HepG2 (cell line): ENCODE results near the gene ABHD17A. TPM values are rescaled to one million over a fixed set of nuclear protein-coding genes. Genes with fewer than 3 reads are reported as not detected.

Experiments used
- EZH2 ChIP-seq: conservative IDR thresholded peaks from 2 replicates; pipeline ENCODE4 v1.6.1; 2012; ENCODE audit warnings: mild to moderate bottlenecking, low read depth, low read length, moderate library complexity
- FOXJ3 ChIP-seq: sonication (generic); formaldehyde crosslinking; IDR thresholded peaks from 2 replicates; pipeline ENCODE4 v1.4.0; 2020; ENCODE audit warnings: missing genetic modification reagents, mild to moderate bottlenecking, borderline replicate concordance
- FOXP1 ChIP-seq, 2 experiments: fragments of 450-650 bp in 1 of 2; IDR thresholded peaks; 2 replicates each; pipeline ENCODE4 v1.6.1; 2017 to 2018; ENCODE audit warnings: antibody characterized with exemption in 1 of 2
- HOXA3 ChIP-seq: sonication (generic); formaldehyde crosslinking; IDR thresholded peaks from 2 replicates; pipeline ENCODE4 v1.5.0; 2020; ENCODE audit warnings: missing genetic modification reagents
- NR2C2 ChIP-seq: sonication (generic); formaldehyde crosslinking; IDR thresholded peaks from 2 replicates; pipeline ENCODE4 v1.4.0; 2020; ENCODE audit warnings: missing genetic modification reagents, mild to moderate bottlenecking, moderate library complexity, borderline replicate concordance
- PHF21A ChIP-seq: sonication (generic); formaldehyde crosslinking; IDR thresholded peaks from 2 replicates; pipeline ENCODE4 v1.5.0; 2020; ENCODE audit warnings: mild to moderate bottlenecking, missing genetic modification reagents
- RFX1 ChIP-seq: fragments of 450-650 bp; IDR thresholded peaks from 2 replicates; pipeline ENCODE4 v1.6.1; 2017
- SRSF1 ChIP-seq: fragments of 200-400 bp; formaldehyde crosslinking; optimal IDR thresholded peaks from 2 replicates; pipeline ENCODE3; 2017; ENCODE audit warnings: mild to moderate bottlenecking, low read depth, low read length, moderate library complexity
- TAF1 ChIP-seq: sonication (generic); formaldehyde crosslinking; IDR thresholded peaks from 2 replicates; pipeline ENCODE4 v1.4.0; 2020; ENCODE audit warnings: missing genetic modification reagents
- TCF7 ChIP-seq: sonication (generic); IDR thresholded peaks from 2 replicates; pipeline ENCODE4 v1.6.1; 2016; ENCODE audit warnings: antibody characterized with exemption, low read depth
- ZNF225 ChIP-seq: sonication (generic); formaldehyde crosslinking; IDR thresholded peaks from 2 replicates; pipeline ENCODE4 v1.4.0; 2020; ENCODE audit warnings: mild to moderate bottlenecking, missing genetic modification reagents
- ZNF644 ChIP-seq: IDR thresholded peaks from 2 replicates; pipeline ENCODE4 v1.6.1; 2016; ENCODE audit warnings: low read depth
- ZSCAN21 ChIP-seq: sonication (generic); formaldehyde crosslinking; IDR thresholded peaks from 2 replicates; pipeline ENCODE4 v1.8.0; 2022; ENCODE audit warnings: mild to moderate bottlenecking, missing genetic modification reagents, moderate library complexity, borderline replicate concordance
- polyA plus RNA-seq, 8 experiments: library from polyadenylated mRNA; depleted of rRNA in 3 of 8; stranded (reverse) in 7 of 8; unstranded in 1 of 8; fragments of >200 nt; fragmentation: Illumina TruSeq in 4 of 8; extraction: Trizol in 4 of 8; gene quantifications; 2 replicates each; pipeline versions ENCODE4 v1.2.1 to v1.2.3, GENCODE V29; 2011 to 2016; ENCODE audit warnings: low read depth in 4 of 8, missing spikeins in 1 of 8, mixed read lengths in 1 of 8; ENCODE audit not compliant: insufficient read depth in 1 of 8
- total RNA-seq, 5 experiments: library from RNA; depleted of rRNA; stranded (reverse); fragments of >200 nt; fragmentation: Illumina TruSeq; extraction: Trizol; gene quantifications; 2 replicates each; pipeline ENCODE4 v1.2.3, GENCODE V29; 2016; ENCODE audit warnings: low read depth in 1 of 5
- TF ChIP-seq, protein P1 (sequence below): sonication (generic); formaldehyde crosslinking; IDR thresholded peaks from 2 replicates; pipeline ENCODE4 v1.8.1; 2023; ENCODE audit warnings: mild to moderate bottlenecking, missing genetic modification reagents
- TF ChIP-seq, protein P2 (sequence below): sonication (generic); formaldehyde crosslinking; conservative IDR thresholded peaks from 2 replicates; pipeline ENCODE4 v1.8.0; 2022; ENCODE audit warnings: missing genetic modification reagents
- TF ChIP-seq, protein P3 (sequence below): sonication (generic); formaldehyde crosslinking; IDR thresholded peaks from 2 replicates; pipeline ENCODE4 v1.4.0; 2020; ENCODE audit warnings: mild to moderate bottlenecking, missing genetic modification reagents
- TF ChIP-seq, protein P4 (sequence below): sonication (generic); formaldehyde crosslinking; IDR thresholded peaks from 2 replicates; pipeline ENCODE4 v1.4.0; 2020; ENCODE audit warnings: missing genetic modification reagents

ABHD17A gene
- total and polyA plus RNA-seq, 2 of the 13 experiments (the other 11 are each of a cell fraction or from before 2014, with no cell fraction given) = 27.7 to 40.8 TPM

DNA sequence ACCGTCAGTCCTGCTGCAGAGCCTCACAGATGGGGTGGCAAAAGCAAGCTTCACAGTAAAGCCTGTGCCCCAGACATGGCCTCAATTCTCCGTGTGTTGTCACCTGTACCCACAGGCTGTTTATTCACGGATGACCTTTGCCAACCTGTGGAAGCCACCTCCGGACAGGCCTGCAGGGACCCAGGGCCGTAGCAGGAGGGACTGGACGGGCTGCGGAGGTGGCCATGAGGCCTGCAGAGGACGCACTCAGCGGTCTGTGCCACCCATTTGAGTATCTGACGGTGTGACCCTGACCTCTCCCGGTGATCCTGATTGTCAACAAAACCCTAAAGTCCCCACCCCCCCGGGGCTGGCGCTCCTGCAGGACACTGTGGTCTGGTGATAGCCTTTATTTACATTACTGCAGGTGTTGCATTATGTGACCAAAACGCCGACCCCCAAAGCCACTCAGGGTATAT, 14.1 kb downstream of the ABHD17A start (continued):
- TF ChIP-seq ZNF644 (CRISPR knock-in tag) = no peak
- no peak; the same call in 1 of the 2 replicates for TF ChIP-seq TAF1 (CRISPR knock-in tag)
- peak; percentile 86 for TF ChIP-seq PHF21A
- TF ChIP-seq ZNF225 = no peak
- TF ChIP-seq ZSCAN21 (CRISPR knock-in tag) = no peak; the same call in 1 of the 2 replicates
- TF ChIP-seq HOXA3 (CRISPR knock-in tag) = peak; percentile 84
- no peak for TF ChIP-seq TCF7
- TF ChIP-seq FOXP1 (IDR thresholded peaks at IDR 0.05) = no peak
- TF ChIP-seq FOXP1 (CRISPR knock-in tag; IDR thresholded peaks at IDR 0.05) = peak; percentile 71
- TF ChIP-seq, protein P1, sequence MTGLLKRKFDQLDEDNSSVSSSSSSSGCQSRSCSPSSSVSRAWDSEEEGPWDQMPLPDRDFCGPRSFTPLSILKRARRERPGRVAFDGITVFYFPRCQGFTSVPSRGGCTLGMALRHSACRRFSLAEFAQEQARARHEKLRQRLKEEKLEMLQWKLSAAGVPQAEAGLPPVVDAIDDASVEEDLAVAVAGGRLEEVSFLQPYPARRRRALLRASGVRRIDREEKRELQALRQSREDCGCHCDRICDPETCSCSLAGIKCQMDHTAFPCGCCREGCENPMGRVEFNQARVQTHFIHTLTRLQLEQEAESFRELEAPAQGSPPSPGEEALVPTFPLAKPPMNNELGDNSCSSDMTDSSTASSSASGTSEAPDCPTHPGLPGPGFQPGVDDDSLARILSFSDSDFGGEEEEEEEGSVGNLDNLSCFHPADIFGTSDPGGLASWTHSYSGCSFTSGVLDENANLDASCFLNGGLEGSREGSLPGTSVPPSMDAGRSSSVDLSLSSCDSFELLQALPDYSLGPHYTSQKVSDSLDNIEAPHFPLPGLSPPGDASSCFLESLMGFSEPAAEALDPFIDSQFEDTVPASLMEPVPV (CRISPR knock-in tag) = peak; percentile 45; the same call in 1 of the 2 replicates
- TF ChIP-seq, protein P2, sequence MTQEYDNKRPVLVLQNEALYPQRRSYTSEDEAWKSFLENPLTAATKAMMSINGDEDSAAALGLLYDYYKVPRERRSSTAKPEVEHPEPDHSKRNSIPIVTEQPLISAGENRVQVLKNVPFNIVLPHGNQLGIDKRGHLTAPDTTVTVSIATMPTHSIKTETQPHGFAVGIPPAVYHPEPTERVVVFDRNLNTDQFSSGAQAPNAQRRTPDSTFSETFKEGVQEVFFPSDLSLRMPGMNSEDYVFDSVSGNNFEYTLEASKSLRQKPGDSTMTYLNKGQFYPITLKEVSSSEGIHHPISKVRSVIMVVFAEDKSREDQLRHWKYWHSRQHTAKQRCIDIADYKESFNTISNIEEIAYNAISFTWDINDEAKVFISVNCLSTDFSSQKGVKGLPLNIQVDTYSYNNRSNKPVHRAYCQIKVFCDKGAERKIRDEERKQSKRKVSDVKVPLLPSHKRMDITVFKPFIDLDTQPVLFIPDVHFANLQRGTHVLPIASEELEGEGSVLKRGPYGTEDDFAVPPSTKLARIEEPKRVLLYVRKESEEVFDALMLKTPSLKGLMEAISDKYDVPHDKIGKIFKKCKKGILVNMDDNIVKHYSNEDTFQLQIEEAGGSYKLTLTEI = no peak
- peak; percentile 84 for TF ChIP-seq FOXJ3
- no peak for TF ChIP-seq SRSF1
- no peak for TF ChIP-seq RFX1
- no peak for TF ChIP-seq EZH2
- peak; percentile 93 for TF ChIP-seq NR2C2
- TF ChIP-seq, protein P3, sequence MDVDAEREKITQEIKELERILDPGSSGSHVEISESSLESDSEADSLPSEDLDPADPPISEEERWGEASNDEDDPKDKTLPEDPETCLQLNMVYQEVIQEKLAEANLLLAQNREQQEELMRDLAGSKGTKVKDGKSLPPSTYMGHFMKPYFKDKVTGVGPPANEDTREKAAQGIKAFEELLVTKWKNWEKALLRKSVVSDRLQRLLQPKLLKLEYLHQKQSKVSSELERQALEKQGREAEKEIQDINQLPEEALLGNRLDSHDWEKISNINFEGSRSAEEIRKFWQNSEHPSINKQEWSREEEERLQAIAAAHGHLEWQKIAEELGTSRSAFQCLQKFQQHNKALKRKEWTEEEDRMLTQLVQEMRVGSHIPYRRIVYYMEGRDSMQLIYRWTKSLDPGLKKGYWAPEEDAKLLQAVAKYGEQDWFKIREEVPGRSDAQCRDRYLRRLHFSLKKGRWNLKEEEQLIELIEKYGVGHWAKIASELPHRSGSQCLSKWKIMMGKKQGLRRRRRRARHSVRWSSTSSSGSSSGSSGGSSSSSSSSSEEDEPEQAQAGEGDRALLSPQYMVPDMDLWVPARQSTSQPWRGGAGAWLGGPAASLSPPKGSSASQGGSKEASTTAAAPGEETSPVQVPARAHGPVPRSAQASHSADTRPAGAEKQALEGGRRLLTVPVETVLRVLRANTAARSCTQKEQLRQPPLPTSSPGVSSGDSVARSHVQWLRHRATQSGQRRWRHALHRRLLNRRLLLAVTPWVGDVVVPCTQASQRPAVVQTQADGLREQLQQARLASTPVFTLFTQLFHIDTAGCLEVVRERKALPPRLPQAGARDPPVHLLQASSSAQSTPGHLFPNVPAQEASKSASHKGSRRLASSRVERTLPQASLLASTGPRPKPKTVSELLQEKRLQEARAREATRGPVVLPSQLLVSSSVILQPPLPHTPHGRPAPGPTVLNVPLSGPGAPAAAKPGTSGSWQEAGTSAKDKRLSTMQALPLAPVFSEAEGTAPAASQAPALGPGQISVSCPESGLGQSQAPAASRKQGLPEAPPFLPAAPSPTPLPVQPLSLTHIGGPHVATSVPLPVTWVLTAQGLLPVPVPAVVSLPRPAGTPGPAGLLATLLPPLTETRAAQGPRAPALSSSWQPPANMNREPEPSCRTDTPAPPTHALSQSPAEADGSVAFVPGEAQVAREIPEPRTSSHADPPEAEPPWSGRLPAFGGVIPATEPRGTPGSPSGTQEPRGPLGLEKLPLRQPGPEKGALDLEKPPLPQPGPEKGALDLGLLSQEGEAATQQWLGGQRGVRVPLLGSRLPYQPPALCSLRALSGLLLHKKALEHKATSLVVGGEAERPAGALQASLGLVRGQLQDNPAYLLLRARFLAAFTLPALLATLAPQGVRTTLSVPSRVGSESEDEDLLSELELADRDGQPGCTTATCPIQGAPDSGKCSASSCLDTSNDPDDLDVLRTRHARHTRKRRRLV (CRISPR knock-in tag) = 0 out of 2 replicates have a peak, but pooled peaks have one; percentile 46
- TF ChIP-seq, protein P4, sequence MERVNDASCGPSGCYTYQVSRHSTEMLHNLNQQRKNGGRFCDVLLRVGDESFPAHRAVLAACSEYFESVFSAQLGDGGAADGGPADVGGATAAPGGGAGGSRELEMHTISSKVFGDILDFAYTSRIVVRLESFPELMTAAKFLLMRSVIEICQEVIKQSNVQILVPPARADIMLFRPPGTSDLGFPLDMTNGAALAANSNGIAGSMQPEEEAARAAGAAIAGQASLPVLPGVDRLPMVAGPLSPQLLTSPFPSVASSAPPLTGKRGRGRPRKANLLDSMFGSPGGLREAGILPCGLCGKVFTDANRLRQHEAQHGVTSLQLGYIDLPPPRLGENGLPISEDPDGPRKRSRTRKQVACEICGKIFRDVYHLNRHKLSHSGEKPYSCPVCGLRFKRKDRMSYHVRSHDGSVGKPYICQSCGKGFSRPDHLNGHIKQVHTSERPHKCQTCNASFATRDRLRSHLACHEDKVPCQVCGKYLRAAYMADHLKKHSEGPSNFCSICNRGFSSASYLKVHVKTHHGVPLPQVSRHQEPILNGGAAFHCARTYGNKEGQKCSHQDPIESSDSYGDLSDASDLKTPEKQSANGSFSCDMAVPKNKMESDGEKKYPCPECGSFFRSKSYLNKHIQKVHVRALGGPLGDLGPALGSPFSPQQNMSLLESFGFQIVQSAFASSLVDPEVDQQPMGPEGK = peak; percentile 88
